Measurements from ENCODE around the gene SPOP. TPM values are rescaled to one million over a fixed set of nuclear protein-coding genes. Genes with fewer than 3 reads are reported as not detected.

Gene SPOP
- total RNA-seq, 2 experiments from 2014 or later, result 52.2 to 57.8 TPM

DNA sequence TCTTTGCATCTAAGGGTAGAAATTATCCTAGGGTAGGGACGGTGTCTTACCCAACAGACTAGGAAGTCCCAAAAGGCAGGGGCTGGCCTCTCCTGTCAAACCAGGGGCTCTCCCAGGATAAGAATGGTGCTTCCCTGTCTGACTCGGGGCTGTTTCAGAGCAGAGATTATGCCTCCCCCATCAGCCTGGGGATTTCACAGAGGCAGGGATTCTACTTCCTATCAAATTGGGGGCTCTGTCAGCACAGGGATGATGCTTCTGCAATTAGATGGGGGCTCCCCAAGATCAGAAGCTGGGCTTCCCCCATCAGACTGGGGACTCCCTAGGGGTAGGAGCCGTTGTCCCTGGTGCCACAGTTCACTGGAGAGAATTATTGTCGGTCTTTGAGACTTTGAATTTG, 99.9 kb downstream of the SPOP start:
- no peaks in the 10 kb centered on the region for H3K9me3 Mint-ChIP-seq
- H3K27me3 Mint-ChIP-seq, result peaks cover 40% of the 10 kb centered on the region
- peaks cover 9% of the 10 kb centered on the region for H3K4me1 Mint-ChIP-seq
- no peak overlapping the region for H3K27ac Mint-ChIP-seq
- DNase-seq, result no peak
- no peaks in the 10 kb centered on the region for H3K36me3 Mint-ChIP-seq (ENCODE audit: low read depth)
- ChIA-PET POLR2A (no interaction called here), CTCF (interaction anchor here (0.7 kb wide), 1 partner anchor 247 kb away, joined by 3 read pairs; no protein-coding TSS in a partner anchor)
- H3K4me3 Mint-ChIP-seq, result no peak overlapping the region

DNA sequence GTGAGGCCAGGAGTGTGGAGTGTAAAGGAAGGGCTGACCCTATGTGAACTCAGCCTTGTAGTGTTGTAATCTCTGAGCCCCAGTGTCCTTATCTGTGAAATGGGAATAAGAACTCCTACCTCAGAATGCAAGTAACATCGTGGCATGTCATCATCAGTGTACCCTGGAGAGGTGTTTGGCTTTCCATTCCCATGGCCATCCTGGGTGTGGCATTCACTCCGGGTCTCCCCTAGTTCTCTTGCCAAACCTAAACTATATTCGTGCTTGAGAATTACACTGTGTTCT, 100.3 kb downstream of the SPOP start:
- ChIA-PET POLR2A (no interaction called here), CTCF (interaction anchor here (3.5 kb wide), 1 partner anchor 118 kb away, joined by 21 read pairs; no protein-coding TSS in a partner anchor)
- Mint-ChIP-seq H3K9me3 (no peaks in the 10 kb centered on the region), H3K36me3 (ENCODE audit: low read depth) (no peaks in the 10 kb centered on the region), H3K27ac (no peak overlapping the region), H3K4me1 (peaks cover 9% of the 10 kb centered on the region), H3K4me3 (no peak overlapping the region), H3K27me3 (peaks cover 43% of the 10 kb centered on the region)
- DNase-seq, result no peak

DNA sequence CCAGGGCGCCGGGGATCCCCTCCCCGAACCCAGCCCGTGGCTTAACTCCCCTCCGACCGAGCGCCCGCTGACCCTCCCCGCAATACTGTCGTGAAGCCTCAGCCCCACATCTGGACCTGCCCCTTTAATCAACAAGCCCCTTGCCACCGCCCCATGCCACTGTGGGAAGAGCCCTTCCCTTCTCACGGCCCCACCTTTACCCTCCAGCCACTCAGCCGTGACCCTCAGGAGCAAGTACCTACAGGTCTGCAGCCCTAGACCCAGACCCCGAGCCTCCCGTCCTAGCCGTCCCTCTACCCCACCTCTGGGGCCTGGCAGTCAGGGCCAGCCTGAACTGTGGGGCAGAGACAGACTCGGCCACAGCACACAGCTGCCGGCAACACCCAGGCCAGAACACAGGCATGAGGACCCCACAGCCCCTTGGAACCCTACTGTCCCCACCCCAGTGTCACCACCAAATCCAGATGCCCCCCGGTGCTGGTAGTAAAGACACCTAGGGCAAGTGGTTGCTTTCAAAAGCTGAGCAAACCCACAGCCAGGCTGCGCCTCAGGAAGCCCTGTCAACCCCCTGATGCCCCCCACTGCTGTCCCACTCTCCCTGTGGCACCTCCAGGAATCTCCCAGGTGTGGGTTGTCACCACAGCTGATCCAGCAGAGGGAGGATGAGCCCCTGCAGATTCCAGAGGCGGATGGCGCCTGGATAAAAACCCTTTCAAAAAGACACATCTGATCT, 100.8 kb downstream of the SPOP start:
- ChIA-PET CTCF (interaction anchor here (2.1 to 3.5 kb wide), 3 partner anchors 118 to 420 kb away, joined by 5 to 21 read pairs (median 8); no protein-coding TSS in a partner anchor), POLR2A (no interaction called here)
- H3K4me3 Mint-ChIP-seq, result peak overlapping the region; percentile 56
- no peaks in the 10 kb centered on the region for H3K9me3 Mint-ChIP-seq
- no peak for DNase-seq
- peaks cover 48% of the 10 kb centered on the region for H3K27me3 Mint-ChIP-seq
- no peaks in the 10 kb centered on the region for H3K36me3 Mint-ChIP-seq (ENCODE audit: low read depth)
- H3K27ac Mint-ChIP-seq, result no peak overlapping the region
- peaks cover 9% of the 10 kb centered on the region for H3K4me1 Mint-ChIP-seq

DNA sequence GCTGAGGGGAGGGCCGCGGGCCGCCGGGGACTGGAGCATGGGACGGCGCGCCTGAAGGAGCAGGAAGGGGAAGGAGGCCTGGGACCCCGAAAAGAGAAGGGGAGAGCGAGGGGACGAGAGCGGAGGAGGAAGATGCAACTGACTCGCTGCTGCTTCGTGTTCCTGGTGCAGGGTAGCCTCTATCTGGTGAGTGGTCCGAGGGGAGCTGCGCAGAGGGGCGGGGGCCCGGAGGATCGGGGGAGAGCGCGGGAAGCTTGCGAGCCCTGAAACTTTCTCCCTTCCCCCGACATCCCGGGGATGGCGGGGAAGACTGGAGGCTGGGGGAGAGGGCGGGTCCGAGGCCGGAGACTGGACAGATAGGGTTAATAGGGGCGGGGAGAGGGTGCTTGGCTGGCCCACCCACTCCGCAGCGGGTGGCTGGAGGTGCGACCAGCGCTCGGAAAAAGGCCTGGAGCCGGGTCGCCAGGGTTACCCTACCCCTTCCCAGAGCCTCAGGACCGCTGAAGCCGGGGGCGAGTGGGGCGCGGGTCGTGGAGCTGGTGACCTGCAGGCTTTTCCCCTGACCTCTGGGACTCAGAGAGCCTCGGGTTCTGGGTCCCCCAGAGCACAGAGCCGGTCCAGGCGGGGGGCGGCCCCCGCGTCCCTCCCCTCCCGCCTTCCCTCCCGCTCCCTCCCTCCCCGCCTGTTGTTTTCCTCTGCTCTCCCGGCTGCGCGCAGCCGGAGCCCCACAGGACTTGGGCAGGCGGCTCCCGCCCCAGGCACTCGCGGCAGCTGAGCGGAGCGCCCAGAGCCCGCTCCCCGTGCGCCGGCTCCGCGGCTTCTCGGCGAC, 101.6 kb downstream of the SPOP start:
- CTCF ChIA-PET, result interaction anchor here (0.7 to 3.5 kb wide), 8 partner anchors 95 to 421 kb away, joined by 3 to 21 read pairs (median 4); partner anchors contain the start of gene SPOP

DNA sequence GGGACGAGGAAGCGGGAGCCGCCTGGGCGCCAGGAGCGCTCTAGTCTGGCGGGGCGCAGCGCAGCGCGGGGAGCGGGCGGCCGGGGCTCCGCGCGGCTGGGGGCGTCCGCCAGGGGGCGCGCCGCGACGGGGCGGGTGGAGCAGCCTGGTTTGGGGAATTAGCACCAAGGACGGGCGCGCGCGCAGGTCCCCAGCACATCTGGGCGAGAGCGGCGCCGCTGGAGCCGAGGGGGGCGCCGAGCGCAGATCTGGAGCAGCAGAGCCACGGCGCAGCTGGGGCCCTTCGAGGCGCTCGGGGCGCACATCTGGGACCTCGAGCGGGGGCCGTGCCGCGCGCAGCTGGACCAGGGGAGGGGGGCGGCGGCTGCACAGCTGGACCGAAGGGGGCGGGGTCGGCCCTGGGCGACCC, 102.2 kb downstream of the SPOP start, which contains the start of gene NXPH3:
NXPH3 (plus strand) TSS at position 193 of the 409 bp plus-strand sequence. CDS start 349 bp downstream, outside the sequence.
- Mint-ChIP-seq H3K27ac (no peak within 1 kb of the TSS), H3K4me1 (peaks cover 20% of the 10 kb centered on the region), H3K27me3 (peaks cover 62% of the 10 kb centered on the region), H3K4me3 (peak within 1 kb of the TSS; percentile 52), H3K9me3 (no peaks in the 10 kb centered on the region), H3K36me3 (ENCODE audit: low read depth) (no peaks in the 10 kb centered on the region)
- DNase-seq, result peak; percentile 74
- ChIA-PET POLR2A (interaction anchor here (0.9 to 1.6 kb wide), 2 partner anchors 101 to 112 kb away, joined by 3 read pairs; no protein-coding TSS in a partner anchor), CTCF (interaction anchor here (0.9 to 3.5 kb wide), 9 partner anchors 14 to 421 kb away, joined by 3 to 21 read pairs (median 3); partner anchors contain the start of gene SPOP)

More for the DNA sequence above, 101.6 kb downstream of the SPOP start:
- Mint-ChIP-seq H3K4me1 (peaks cover 14% of the 10 kb centered on the region), H3K36me3 (ENCODE audit: low read depth) (no peaks in the 10 kb centered on the region), H3K9me3 (no peaks in the 10 kb centered on the region), H3K27ac (no peak overlapping the region), H3K4me3 (peak overlapping the region; percentile 52), H3K27me3 (peaks cover 56% of the 10 kb centered on the region)
- DNase-seq, result no peak
- POLR2A ChIA-PET, result interaction anchor here (1.6 kb wide), 1 partner anchor 111 kb away, joined by 3 read pairs; no protein-coding TSS in a partner anchor

DNA sequence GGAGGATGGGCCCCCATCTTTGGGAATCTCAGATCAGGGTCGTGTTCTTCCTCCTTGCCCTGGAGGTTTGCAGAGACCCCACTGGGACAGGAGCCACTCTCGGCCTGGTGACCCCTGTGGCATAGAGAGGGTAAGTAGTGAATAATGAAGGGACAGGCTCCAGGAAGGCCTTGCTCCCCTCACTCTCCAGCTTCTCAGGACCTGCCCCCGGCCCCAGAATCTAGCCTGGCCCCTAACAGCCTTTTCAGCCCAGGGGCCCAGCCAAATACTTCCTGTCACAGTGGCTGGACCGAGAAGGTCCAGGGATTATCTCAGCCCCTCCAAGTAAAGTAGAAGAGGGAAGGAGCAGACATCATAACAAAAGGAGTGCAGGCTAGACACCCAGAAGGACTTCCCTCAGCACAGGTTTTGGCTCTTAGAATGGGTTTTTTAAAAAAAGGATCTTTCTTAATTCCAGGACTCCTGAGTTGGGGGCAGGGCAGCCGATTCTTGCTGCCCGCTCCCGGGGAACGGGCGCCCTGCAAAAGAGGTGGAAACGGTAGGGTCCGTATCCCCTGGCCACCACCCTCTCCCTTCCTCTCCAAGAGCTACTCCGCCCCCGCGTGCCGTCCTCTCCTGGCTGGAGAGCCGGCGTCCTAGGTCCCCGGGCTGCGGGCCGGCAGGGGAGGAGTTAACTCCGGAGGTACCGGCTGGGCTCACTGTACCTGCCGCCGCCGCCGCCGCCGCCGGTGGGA, 102.8 kb downstream of the SPOP start:
- peaks cover 64% of the 10 kb centered on the region for H3K27me3 Mint-ChIP-seq
- DNase-seq, result no peak
- no peak overlapping the region for H3K27ac Mint-ChIP-seq
- no peaks in the 10 kb centered on the region for H3K9me3 Mint-ChIP-seq
- peaks cover 23% of the 10 kb centered on the region for H3K4me1 Mint-ChIP-seq
- ChIA-PET CTCF (interaction anchor here (0.6 to 3.5 kb wide), 9 partner anchors 14 to 422 kb away, joined by 3 to 21 read pairs (median 4); partner anchors contain the start of gene SPOP), POLR2A (interaction anchor here (0.9 to 1.6 kb wide), 2 partner anchors 102 to 112 kb away, joined by 3 read pairs; no protein-coding TSS in a partner anchor)
- H3K4me3 Mint-ChIP-seq, result no peak overlapping the region
- H3K36me3 Mint-ChIP-seq (ENCODE audit: low read depth), result no peaks in the 10 kb centered on the region

DNA sequence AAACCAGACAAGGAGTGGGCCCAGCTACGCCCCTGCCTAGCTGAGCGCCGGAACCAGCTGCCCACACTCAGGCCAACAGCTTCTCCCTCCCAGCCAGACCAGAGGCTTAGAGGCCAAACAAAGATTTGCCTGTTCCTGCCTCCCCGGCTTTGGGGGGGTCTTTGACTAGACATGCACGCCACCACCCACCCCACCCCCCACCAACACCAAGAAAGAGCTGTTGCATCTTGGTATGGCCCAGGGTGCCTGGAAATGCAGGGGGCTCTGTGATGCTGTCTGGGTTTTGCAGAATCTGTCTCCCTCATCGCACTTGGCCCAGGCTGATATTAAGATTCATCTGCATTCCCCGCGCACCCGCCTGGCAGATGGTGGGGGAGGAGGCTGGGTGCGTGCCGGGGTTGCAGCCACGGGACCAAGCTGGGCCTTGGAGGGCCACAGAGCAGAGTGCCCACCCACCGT, 103.5 kb downstream of the SPOP start:
- Mint-ChIP-seq H3K27ac (no peak overlapping the region), H3K4me3 (no peak overlapping the region), H3K4me1 (peaks cover 26% of the 10 kb centered on the region), H3K36me3 (ENCODE audit: low read depth) (no peaks in the 10 kb centered on the region), H3K27me3 (peaks cover 64% of the 10 kb centered on the region), H3K9me3 (no peaks in the 10 kb centered on the region)
- ChIA-PET POLR2A (interaction anchor here (0.9 kb wide), 1 partner anchor 122 kb away, joined by 3 read pairs; no protein-coding TSS in a partner anchor), CTCF (interaction anchor here (1.1 to 3.5 kb wide), 5 partner anchors 13 to 141 kb away, joined by 3 to 21 read pairs (median 5); no protein-coding TSS in a partner anchor)
- no peak for DNase-seq

DNA sequence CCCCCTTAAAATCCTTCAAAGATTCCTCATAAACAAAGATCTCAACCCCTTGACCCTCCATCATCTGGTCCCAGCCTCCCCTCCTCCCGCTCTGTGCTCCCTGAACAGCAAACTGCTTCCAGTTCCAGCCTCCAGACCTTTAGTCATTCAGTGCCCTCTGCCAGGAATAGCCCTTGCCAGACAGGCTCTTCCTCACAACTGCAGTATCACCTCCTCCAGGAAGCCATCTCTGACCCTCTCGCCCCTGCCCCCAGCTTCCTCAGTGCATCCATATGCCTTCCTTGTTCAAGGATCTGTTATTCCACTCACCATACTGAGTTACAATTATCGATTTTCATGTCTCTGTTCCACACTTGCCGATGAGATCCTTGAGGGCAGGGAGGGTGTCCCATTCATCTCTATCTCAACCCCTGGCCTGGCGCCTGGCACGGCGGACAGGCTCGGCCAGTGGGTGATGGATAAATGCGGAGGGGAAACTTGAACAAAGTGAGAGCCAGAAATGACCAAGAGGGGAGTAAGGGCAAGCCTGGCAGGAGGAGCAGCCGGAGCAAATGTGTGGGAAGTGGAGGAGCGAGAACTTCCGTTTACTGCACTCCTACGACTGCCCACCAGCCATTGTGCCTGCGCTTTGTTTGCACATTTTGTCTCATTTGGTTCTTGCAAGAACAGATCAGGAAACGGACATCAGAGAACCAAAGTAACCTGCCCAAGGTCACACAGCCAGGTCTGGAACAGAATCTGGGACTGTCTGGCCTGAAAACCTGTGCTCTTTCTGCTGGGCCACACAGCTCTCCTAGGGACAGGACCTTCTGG, 104.2 kb downstream of the SPOP start:
- H3K4me1 Mint-ChIP-seq, result peaks cover 26% of the 10 kb centered on the region
- CTCF ChIA-PET, result interaction anchor here (1.1 to 5.1 kb wide), 4 partner anchors 121 to 278 kb away, joined by 3 to 95 read pairs (median 12); no protein-coding TSS in a partner anchor
- no peaks in the 10 kb centered on the region for H3K9me3 Mint-ChIP-seq
- peaks cover 64% of the 10 kb centered on the region for H3K27me3 Mint-ChIP-seq
- no peaks in the 10 kb centered on the region for H3K36me3 Mint-ChIP-seq (ENCODE audit: low read depth)
- POLR2A ChIA-PET, result interaction anchor here (0.9 to 1.1 kb wide), 2 partner anchors 123 to 127 kb away, joined by 3 read pairs; no protein-coding TSS in a partner anchor
- no peak overlapping the region for H3K27ac Mint-ChIP-seq
- no peak for DNase-seq
- no peak overlapping the region for H3K4me3 Mint-ChIP-seq

DNA sequence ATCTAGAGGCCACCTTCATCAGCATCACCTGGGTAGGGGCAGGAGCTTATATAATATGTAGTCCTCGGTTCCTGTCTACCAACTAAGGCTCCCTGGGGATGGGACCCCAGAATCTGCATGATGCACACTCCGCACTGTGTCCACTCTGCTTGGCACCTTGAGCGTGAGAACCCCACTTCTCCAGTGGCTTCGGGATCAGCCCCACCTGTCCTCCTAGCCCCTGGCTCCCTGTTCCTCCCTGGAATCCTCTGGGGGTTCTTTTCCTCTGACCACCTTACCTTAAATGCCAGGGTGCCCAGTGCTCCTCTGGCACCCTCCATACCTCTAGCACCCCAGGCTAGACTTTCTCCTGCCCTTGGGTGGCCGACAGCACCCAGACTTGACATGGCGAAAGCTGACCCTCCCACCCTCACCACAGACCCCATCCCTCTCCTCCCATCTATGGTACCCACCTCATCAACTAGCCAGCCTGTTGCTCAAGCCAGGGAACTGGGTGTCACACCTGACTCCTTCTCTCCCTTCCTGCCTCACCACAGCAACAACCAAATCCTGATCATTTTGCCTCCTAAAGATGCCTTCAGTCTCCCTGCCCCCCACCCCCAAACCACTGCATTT, 105.0 kb downstream of the SPOP start:
- Mint-ChIP-seq H3K4me3 (no peak overlapping the region), H3K36me3 (ENCODE audit: low read depth) (no peaks in the 10 kb centered on the region), H3K27ac (no peak overlapping the region), H3K9me3 (no peaks in the 10 kb centered on the region), H3K27me3 (peaks cover 60% of the 10 kb centered on the region), H3K4me1 (peaks cover 32% of the 10 kb centered on the region)
- ChIA-PET CTCF (interaction anchor here (0.6 to 5.1 kb wide), 4 partner anchors 16 to 279 kb away, joined by 3 to 95 read pairs (median 5); no protein-coding TSS in a partner anchor), POLR2A (interaction anchor here (1.1 kb wide), 1 partner anchor 127 kb away, joined by 3 read pairs; no protein-coding TSS in a partner anchor)
- no peak for DNase-seq

DNA sequence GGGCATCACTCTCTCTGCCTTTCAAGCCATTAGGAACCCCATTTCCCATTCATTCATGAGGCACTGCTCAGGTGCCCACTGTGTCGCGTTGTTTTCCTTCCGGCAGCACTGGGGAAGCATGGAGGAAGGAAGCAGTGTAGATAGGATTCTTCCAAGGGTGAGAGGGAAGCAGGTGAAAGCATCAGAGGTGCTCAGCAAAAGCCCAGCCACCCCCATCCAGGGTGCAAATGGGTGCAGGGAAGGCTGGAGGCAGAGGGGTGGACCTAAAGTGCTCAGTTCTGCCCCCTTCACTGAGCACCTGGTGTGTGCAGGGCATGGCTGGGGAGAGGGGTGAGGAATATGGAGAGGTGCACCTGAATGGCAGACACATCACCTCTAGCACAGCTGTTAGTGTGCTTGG, 105.7 kb downstream of the SPOP start:
- POLR2A ChIA-PET, result interaction anchor here (1.1 to 3.6 kb wide), 3 partner anchors 124 to 136 kb away, joined by 3 to 19 read pairs (median 12); partner anchors contain the start of gene SLC35B1
- CTCF ChIA-PET, result interaction anchor here (0.6 to 5.1 kb wide), 4 partner anchors 15 to 279 kb away, joined by 3 to 95 read pairs (median 5); no protein-coding TSS in a partner anchor
- DNase-seq, result no peak
- Mint-ChIP-seq H3K4me1 (peaks cover 35% of the 10 kb centered on the region), H3K27ac (no peak overlapping the region), H3K9me3 (no peaks in the 10 kb centered on the region), H3K27me3 (peaks cover 56% of the 10 kb centered on the region), H3K36me3 (ENCODE audit: low read depth) (no peaks in the 10 kb centered on the region), H3K4me3 (no peak overlapping the region)

DNA sequence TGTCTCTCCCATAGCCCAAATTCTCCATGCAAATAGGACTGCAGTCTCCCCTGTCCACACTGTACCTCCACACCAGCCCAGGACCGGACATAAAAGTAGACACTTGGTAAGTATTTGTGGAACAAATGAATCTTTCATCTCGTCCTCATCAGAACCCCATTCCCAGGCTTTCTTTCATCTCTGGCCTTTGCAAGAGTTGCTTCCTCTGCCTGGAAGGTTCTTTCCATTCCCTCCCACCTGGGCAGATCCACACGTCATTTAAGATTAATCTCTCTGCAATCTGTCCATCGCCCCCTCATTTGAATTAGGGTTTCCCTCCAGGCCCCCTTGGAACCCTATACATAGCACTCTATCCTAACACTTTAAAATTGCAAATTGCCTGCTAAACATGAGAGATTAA, 106.1 kb downstream of the SPOP start:
- Mint-ChIP-seq H3K36me3 (ENCODE audit: low read depth) (no peaks in the 10 kb centered on the region), H3K27me3 (peaks cover 54% of the 10 kb centered on the region)
- POLR2A ChIA-PET, result interaction anchor here (0.9 to 3.6 kb wide), 4 partner anchors 110 to 136 kb away, joined by 3 to 19 read pairs (median 8); partner anchors contain the start of gene SLC35B1

More for the DNA sequence above, 106.1 kb downstream of the SPOP start:
- H3K27ac Mint-ChIP-seq, result no peak overlapping the region
- CTCF ChIA-PET, result interaction anchor here (0.8 to 5.1 kb wide), 9 partner anchors 11 to 426 kb away, joined by 3 to 95 read pairs (median 7); no protein-coding TSS in a partner anchor
- no peaks in the 10 kb centered on the region for H3K9me3 Mint-ChIP-seq
- DNase-seq, result no peak
- H3K4me1 Mint-ChIP-seq, result peaks cover 33% of the 10 kb centered on the region
- H3K4me3 Mint-ChIP-seq, result no peak overlapping the region
